ENCODE measurements around the gene GRIA4.
"Not testable (repeated sequence)": the region's sequence is repeated elsewhere in the genome, so short reads cannot be mapped to it uniquely, and the experiment has no call there.

The GRIA4 gene

GRCh38 chr11:105867742-105868141 is 257.9 kb downstream of the GRIA4 start:
- no peak for DNase-seq

GRCh38 chr11:105868762-105869285 is 259.0 kb downstream of the GRIA4 start:
- no peak for DNase-seq

- DNase-seq, result no peak
Observed at GRCh38 chr11:105870516-105871113, 260.7 kb downstream of the GRIA4 start.

GRCh38 chr11:105878510-105878909 is 268.6 kb downstream of the GRIA4 start:
- no peak for DNase-seq

- not testable (repeated sequence) for DNase-seq
Observed at GRCh38 chr11:105878927-105879326, 269.1 kb downstream of the GRIA4 start.

- no peak for DNase-seq
Observed at GRCh38 chr11:105881027-105881426, 271.2 kb downstream of the GRIA4 start.

GRCh38 chr11:105884436-105884835 is 274.6 kb downstream of the GRIA4 start:
- DNase-seq, result no peak

- DNase-seq, result no peak
Observed at GRCh38 chr11:105891685-105892084, 281.8 kb downstream of the GRIA4 start.

GRCh38 chr11:105897161-105897560 is 287.3 kb downstream of the GRIA4 start:
- DNase-seq, result no peak

GRCh38 chr11:105899772-105900171 is 289.9 kb downstream of the GRIA4 start:
- no peak for DNase-seq

GRCh38 chr11:105900515-105901035 is 290.7 kb downstream of the GRIA4 start:
- DNase-seq, result no peak

- DNase-seq, result no peak
Observed at GRCh38 chr11:105903113-105903512, 293.2 kb downstream of the GRIA4 start.

GRCh38 chr11:105906517-105906916 is 296.6 kb downstream of the GRIA4 start:
- no peak for DNase-seq

GRCh38 chr11:105907319-105907718 is 297.4 kb downstream of the GRIA4 start:
- DNase-seq, result no peak

GRCh38 chr11:105910095-105910715 is 300.3 kb downstream of the GRIA4 start:
- no peak for DNase-seq

GRCh38 chr11:105911454-105911853 is 301.6 kb downstream of the GRIA4 start:
- DNase-seq, result no peak

- DNase-seq, result no peak
Observed at GRCh38 chr11:105912666-105913065, 302.8 kb downstream of the GRIA4 start.

- DNase-seq, result no peak
Observed at GRCh38 chr11:105915021-105915420, 305.1 kb downstream of the GRIA4 start.

- DNase-seq, result no peak
Observed at GRCh38 chr11:105918039-105918438, 308.2 kb downstream of the GRIA4 start.

GRCh38 chr11:105918600-105918999 is 308.7 kb downstream of the GRIA4 start:
- no peak for DNase-seq

- DNase-seq, result no peak
Observed at GRCh38 chr11:105923252-105923651, 313.4 kb downstream of the GRIA4 start.

GRCh38 chr11:105923807-105924206 is 313.9 kb downstream of the GRIA4 start:
- DNase-seq, result no peak

GRCh38 chr11:105929084-105929955 is 319.4 kb downstream of the GRIA4 start:
- no peak for DNase-seq

Data from cortex of kidney (tissue), 1 donor.